GM23338 (cell line): ENCODE data around the gene PARP6.

Source experiments
- CREB1 ChIP-seq: fragments of 250-450 bp; sonication (Bioruptor Pico); IDR thresholded peaks from 2 replicates; pipeline ENCODE4 v1.5.0; 2020; ENCODE audit warnings: low read depth, mild to moderate bottlenecking, moderate library complexity
- ETS1 ChIP-seq: IDR thresholded peaks from 2 replicates; pipeline ENCODE4 v1.6.1; 2016; ENCODE audit warnings: antibody characterized with exemption
- EZH2 ChIP-seq: fragments of 200-600 bp; sonication (generic); IDR thresholded peaks from one replicate; pipeline ENCODE4 v1.8.0; 2017; ENCODE audit warnings: antibody characterized with exemption, mild to moderate bottlenecking, low read depth; ENCODE audit not compliant: unreplicated experiment
- EZH2phosphoT487 ChIP-seq: fragments of 200-600 bp; sonication (generic); IDR thresholded peaks from one replicate; pipeline ENCODE4 v1.8.1; 2018; ENCODE audit warnings: antibody characterized with exemption; ENCODE audit not compliant: unreplicated experiment
- JUNB ChIP-seq: IDR thresholded peaks from one replicate; pipeline ENCODE4 v1.6.1; 2016; ENCODE audit warnings: antibody characterized with exemption; ENCODE audit not compliant: unreplicated experiment
- NANOG ChIP-seq: IDR thresholded peaks from 2 replicates; pipeline ENCODE4 v1.6.1; 2016; ENCODE audit warnings: antibody characterized with exemption, borderline replicate concordance
- POLR2AphosphoS5 ChIP-seq: IDR thresholded peaks from 2 replicates; pipeline ENCODE4 v1.6.1; 2016; ENCODE audit warnings: antibody characterized with exemption, low read depth
- STAT1 ChIP-seq: IDR thresholded peaks from one replicate; pipeline ENCODE4 v1.6.1; 2016; ENCODE audit warnings: antibody characterized with exemption; ENCODE audit not compliant: unreplicated experiment
- ZNF114 ChIP-seq: fragments of 250-450 bp; sonication (Bioruptor Pico); IDR thresholded peaks from 2 replicates; pipeline ENCODE4 v1.5.0; 2020; ENCODE audit warnings: mild to moderate bottlenecking, moderate library complexity
- ZNF331 ChIP-seq: fragments of 250-450 bp; sonication (Bioruptor Pico); IDR thresholded peaks from 2 replicates; pipeline ENCODE4 v1.5.0; 2020; ENCODE audit warnings: low read depth, mild to moderate bottlenecking, moderate library complexity
- TF ChIP-seq, protein P1 (sequence below), 2 experiments: fragments of 200-600 bp in 1 of 2; sonication (generic) in 1 of 2; conservative IDR thresholded peaks; 2 replicates each; pipeline versions ENCODE4 v1.5.1 to v1.6.1; 2016 to 2017; ENCODE audit warnings: antibody characterized with exemption in 2 of 2, low read depth in 2 of 2, mild to moderate bottlenecking in 2 of 2, moderate library complexity in 1 of 2
- TF ChIP-seq, protein P2 (sequence below): IDR thresholded peaks from one replicate; pipeline ENCODE4 v1.6.1; 2018; ENCODE audit warnings: antibody characterized with exemption; ENCODE audit not compliant: unreplicated experiment
- TF ChIP-seq, protein P3 (sequence below): fragments of 250-450 bp; sonication (Bioruptor Pico); IDR thresholded peaks from 2 replicates; pipeline ENCODE4 v1.5.0; 2020; ENCODE audit warnings: mild to moderate bottlenecking, moderate library complexity

DNA sequence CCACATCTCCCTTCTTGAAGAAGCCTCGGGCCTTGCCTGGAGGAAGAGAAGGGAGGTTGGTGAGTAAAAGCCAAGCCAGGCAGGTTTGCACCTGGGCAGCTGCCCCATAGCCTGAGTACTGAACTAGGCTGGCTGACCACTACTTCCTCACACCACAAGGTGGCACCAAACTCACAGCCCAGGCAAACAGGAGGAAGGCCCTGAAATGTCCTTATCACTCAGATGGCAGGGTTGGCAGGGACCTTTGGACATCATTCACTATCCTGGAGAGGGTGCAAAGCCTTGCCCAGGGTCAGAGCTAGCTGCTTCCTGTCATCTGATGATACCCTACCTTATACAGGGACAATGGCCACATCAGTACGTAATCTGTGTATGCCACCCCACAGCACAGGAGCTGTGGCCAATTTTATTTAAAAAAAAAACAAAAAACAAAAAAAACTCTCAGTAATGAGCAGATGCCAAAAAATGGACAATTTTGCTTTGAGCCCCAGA is 72.6 kb downstream of the PARP6 start:
- TF ChIP-seq, protein P1, sequence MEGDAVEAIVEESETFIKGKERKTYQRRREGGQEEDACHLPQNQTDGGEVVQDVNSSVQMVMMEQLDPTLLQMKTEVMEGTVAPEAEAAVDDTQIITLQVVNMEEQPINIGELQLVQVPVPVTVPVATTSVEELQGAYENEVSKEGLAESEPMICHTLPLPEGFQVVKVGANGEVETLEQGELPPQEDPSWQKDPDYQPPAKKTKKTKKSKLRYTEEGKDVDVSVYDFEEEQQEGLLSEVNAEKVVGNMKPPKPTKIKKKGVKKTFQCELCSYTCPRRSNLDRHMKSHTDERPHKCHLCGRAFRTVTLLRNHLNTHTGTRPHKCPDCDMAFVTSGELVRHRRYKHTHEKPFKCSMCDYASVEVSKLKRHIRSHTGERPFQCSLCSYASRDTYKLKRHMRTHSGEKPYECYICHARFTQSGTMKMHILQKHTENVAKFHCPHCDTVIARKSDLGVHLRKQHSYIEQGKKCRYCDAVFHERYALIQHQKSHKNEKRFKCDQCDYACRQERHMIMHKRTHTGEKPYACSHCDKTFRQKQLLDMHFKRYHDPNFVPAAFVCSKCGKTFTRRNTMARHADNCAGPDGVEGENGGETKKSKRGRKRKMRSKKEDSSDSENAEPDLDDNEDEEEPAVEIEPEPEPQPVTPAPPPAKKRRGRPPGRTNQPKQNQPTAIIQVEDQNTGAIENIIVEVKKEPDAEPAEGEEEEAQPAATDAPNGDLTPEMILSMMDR (conservative IDR thresholded peaks at IDR 0.05; ENCODE audit: low read depth in 2 of 2), result peak; percentile 82 to 97
- TF ChIP-seq POLR2AphosphoS5, result no peak
- TF ChIP-seq, protein P2, sequence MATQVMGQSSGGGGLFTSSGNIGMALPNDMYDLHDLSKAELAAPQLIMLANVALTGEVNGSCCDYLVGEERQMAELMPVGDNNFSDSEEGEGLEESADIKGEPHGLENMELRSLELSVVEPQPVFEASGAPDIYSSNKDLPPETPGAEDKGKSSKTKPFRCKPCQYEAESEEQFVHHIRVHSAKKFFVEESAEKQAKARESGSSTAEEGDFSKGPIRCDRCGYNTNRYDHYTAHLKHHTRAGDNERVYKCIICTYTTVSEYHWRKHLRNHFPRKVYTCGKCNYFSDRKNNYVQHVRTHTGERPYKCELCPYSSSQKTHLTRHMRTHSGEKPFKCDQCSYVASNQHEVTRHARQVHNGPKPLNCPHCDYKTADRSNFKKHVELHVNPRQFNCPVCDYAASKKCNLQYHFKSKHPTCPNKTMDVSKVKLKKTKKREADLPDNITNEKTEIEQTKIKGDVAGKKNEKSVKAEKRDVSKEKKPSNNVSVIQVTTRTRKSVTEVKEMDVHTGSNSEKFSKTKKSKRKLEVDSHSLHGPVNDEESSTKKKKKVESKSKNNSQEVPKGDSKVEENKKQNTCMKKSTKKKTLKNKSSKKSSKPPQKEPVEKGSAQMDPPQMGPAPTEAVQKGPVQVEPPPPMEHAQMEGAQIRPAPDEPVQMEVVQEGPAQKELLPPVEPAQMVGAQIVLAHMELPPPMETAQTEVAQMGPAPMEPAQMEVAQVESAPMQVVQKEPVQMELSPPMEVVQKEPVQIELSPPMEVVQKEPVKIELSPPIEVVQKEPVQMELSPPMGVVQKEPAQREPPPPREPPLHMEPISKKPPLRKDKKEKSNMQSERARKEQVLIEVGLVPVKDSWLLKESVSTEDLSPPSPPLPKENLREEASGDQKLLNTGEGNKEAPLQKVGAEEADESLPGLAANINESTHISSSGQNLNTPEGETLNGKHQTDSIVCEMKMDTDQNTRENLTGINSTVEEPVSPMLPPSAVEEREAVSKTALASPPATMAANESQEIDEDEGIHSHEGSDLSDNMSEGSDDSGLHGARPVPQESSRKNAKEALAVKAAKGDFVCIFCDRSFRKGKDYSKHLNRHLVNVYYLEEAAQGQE, result no peak
- TF ChIP-seq EZH2phosphoT487, result no peak
- TF ChIP-seq NANOG, result no peak
- no peak for TF ChIP-seq ZNF114 (CRISPR knock-in tag)
- no peak for TF ChIP-seq EZH2
- no peak for TF ChIP-seq CREB1 (CRISPR knock-in tag)
- TF ChIP-seq JUNB, result no peak
- TF ChIP-seq, protein P3, sequence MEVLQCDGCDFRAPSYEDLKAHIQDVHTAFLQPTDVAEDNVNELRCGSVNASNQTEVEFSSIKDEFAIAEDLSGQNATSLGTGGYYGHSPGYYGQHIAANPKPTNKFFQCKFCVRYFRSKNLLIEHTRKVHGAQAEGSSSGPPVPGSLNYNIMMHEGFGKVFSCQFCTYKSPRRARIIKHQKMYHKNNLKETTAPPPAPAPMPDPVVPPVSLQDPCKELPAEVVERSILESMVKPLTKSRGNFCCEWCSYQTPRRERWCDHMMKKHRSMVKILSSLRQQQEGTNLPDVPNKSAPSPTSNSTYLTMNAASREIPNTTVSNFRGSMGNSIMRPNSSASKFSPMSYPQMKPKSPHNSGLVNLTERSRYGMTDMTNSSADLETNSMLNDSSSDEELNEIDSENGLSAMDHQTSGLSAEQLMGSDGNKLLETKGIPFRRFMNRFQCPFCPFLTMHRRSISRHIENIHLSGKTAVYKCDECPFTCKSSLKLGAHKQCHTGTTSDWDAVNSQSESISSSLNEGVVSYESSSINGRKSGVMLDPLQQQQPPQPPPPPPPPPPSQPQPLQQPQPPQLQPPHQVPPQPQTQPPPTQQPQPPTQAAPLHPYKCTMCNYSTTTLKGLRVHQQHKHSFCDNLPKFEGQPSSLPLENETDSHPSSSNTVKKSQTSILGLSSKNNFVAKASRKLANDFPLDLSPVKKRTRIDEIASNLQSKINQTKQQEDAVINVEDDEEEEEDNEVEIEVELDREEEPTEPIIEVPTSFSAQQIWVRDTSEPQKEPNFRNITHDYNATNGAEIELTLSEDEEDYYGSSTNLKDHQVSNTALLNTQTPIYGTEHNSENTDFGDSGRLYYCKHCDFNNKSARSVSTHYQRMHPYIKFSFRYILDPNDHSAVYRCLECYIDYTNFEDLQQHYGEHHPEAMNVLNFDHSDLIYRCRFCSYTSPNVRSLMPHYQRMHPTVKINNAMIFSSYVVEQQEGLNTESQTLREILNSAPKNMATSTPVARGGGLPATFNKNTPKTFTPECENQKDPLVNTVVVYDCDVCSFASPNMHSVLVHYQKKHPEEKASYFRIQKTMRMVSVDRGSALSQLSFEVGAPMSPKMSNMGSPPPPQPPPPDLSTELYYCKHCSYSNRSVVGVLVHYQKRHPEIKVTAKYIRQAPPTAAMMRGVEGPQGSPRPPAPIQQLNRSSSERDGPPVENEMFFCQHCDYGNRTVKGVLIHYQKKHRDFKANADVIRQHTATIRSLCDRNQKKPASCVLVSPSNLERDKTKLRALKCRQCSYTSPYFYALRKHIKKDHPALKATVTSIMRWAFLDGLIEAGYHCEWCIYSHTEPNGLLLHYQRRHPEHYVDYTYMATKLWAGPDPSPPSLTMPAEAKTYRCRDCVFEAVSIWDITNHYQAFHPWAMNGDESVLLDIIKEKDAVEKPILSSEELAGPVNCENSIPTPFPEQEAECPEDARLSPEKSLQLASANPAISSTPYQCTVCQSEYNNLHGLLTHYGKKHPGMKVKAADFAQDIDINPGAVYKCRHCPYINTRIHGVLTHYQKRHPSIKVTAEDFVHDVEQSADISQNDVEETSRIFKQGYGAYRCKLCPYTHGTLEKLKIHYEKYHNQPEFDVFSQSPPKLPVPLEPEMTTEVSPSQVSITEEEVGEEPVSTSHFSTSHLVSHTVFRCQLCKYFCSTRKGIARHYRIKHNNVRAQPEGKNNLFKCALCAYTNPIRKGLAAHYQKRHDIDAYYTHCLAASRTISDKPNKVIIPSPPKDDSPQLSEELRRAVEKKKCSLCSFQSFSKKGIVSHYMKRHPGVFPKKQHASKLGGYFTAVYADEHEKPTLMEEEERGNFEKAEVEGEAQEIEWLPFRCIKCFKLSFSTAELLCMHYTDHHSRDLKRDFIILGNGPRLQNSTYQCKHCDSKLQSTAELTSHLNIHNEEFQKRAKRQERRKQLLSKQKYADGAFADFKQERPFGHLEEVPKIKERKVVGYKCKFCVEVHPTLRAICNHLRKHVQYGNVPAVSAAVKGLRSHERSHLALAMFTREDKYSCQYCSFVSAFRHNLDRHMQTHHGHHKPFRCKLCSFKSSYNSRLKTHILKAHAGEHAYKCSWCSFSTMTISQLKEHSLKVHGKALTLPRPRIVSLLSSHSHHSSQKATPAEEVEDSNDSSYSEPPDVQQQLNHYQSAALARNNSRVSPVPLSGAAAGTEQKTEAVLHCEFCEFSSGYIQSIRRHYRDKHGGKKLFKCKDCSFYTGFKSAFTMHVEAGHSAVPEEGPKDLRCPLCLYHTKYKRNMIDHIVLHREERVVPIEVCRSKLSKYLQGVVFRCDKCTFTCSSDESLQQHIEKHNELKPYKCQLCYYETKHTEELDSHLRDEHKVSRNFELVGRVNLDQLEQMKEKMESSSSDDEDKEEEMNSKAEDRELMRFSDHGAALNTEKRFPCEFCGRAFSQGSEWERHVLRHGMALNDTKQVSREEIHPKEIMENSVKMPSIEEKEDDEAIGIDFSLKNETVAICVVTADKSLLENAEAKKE (CRISPR knock-in tag), result no peak
- no peak for TF ChIP-seq STAT1
- TF ChIP-seq ZNF331 (CRISPR knock-in tag), result no peak
- no peak for TF ChIP-seq ETS1
